ENCODE data around the gene SOX11.

SOX11 gene

GRCh38 chr2:5734859-5735520 lies 42.8 kb downstream of the SOX11 start:
- no peak for DNase-seq
- Histone ChIP-seq H3K27ac (ENCODE audit: insufficient read depth in 1 of 2, low read depth in 1 of 2, low read length in 2 of 2, poor library complexity in 1 of 2, severe bottlenecking in 2 of 2) (no peak overlapping the region), H3K4me3 (ENCODE audit: control insufficient read depth in 1 of 7, extremely low read depth in 1 of 7, insufficient read depth in 4 of 7, low read depth in 2 of 7, low read length in 6 of 7) (no peak overlapping the region), H3K36me3 (ENCODE audit: control insufficient read depth in 4 of 4, insufficient read depth in 4 of 4, low read length in 3 of 4) (no peaks in the 10 kb centered on the region), H3K4me1 (ENCODE audit: control extremely low read depth in 1 of 4, control insufficient read depth in 4 of 4, insufficient read depth in 4 of 4, low read length in 3 of 4) (no peaks in the 10 kb centered on the region), H3K9me3 (ENCODE audit: control extremely low read depth in 1 of 5, control insufficient read depth in 4 of 5, insufficient read depth in 2 of 5, low read depth in 1 of 5, low read length in 4 of 5) (peaks cover 0 to 3% (median 0%) of the 10 kb centered on the region in 5 experiments), H3K27me3 (replicated peaks in 2 of 5; ENCODE audit: control insufficient read depth in 4 of 5, insufficient read depth in 5 of 5, low read length in 4 of 5) (no peaks in the 10 kb centered on the region)
- CTCF ChIA-PET: no interaction called here
- POLR2A ChIA-PET: no interaction called here
- WGBS (ENCODE audit: insufficient coverage): 90% methylated on average over 13 of the region's 15 CpGs

DNA sequence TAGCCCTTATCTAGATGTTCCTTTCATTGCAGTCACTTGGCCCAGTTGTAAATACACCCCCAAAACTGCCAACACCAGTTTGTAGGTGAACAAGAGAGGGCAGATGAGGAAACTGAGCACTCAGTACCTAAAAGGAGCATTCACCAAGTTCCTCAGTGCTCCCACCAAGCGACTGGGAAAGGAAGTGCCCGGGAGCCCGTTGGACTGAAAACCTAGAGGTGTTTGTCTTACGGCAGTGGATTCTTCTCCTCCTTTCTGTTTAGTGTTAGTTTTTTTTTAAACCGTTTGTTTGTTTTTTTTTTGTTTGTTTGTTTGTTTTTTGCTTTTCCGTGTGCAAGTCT lies 43.3 kb downstream of the SOX11 start:
- no peaks in the 10 kb centered on the region for H3K36me3 ChIP-seq (ENCODE audit: control insufficient read depth in 4 of 4, insufficient read depth in 4 of 4, low read length in 3 of 4)
- H3K4me1 ChIP-seq (ENCODE audit: control extremely low read depth in 1 of 4, control insufficient read depth in 4 of 4, insufficient read depth in 4 of 4, low read length in 3 of 4): no peaks in the 10 kb centered on the region
- DNase-seq: no peak
- peaks cover 0 to 3% (median 0%) of the 10 kb centered on the region in 5 experiments for H3K9me3 ChIP-seq (ENCODE audit: control extremely low read depth in 1 of 5, control insufficient read depth in 4 of 5, insufficient read depth in 2 of 5, low read depth in 1 of 5, low read length in 4 of 5)
- ChIA-PET CTCF (no interaction called here), POLR2A (no interaction called here)
- no peak overlapping the region for H3K27ac ChIP-seq (ENCODE audit: insufficient read depth in 1 of 2, low read depth in 1 of 2, low read length in 2 of 2, poor library complexity in 1 of 2, severe bottlenecking in 2 of 2)
- H3K27me3 ChIP-seq (replicated peaks in 2 of 5; ENCODE audit: control insufficient read depth in 4 of 5, insufficient read depth in 5 of 5, low read length in 4 of 5): no peaks in the 10 kb centered on the region
- no peak overlapping the region for H3K4me3 ChIP-seq (ENCODE audit: control insufficient read depth in 1 of 7, extremely low read depth in 1 of 7, insufficient read depth in 4 of 7, low read depth in 2 of 7, low read length in 6 of 7)
- WGBS (ENCODE audit: insufficient coverage): 82% methylated on average over 3 of the region's 6 CpGs

- peaks cover 0 to 3% (median 0%) of the 10 kb centered on the region in 5 experiments for H3K9me3 ChIP-seq (ENCODE audit: control extremely low read depth in 1 of 5, control insufficient read depth in 4 of 5, insufficient read depth in 2 of 5, low read depth in 1 of 5, low read length in 4 of 5)
- 93% methylated on average over 3 of the region's 5 CpGs for WGBS (ENCODE audit: insufficient coverage)
- DNase-seq: no peak
- ChIA-PET CTCF (interaction anchor here (0.7 kb wide), 1 partner anchor 344 kb away, joined by 3 read pairs; no protein-coding TSS in a partner anchor), POLR2A (no interaction called here)
- no peak overlapping the region for H3K4me3 ChIP-seq (ENCODE audit: control insufficient read depth in 1 of 7, extremely low read depth in 1 of 7, insufficient read depth in 4 of 7, low read depth in 2 of 7, low read length in 6 of 7)
- no peaks in the 10 kb centered on the region for H3K36me3 ChIP-seq (ENCODE audit: control insufficient read depth in 4 of 4, insufficient read depth in 4 of 4, low read length in 3 of 4)
- H3K4me1 ChIP-seq (ENCODE audit: control extremely low read depth in 1 of 4, control insufficient read depth in 4 of 4, insufficient read depth in 4 of 4, low read length in 3 of 4): no peaks in the 10 kb centered on the region
- no peak overlapping the region for H3K27ac ChIP-seq (ENCODE audit: insufficient read depth in 1 of 2, low read depth in 1 of 2, low read length in 2 of 2, poor library complexity in 1 of 2, severe bottlenecking in 2 of 2)
- peaks cover 0 to 2% (median 0%) of the 10 kb centered on the region in 5 experiments for H3K27me3 ChIP-seq (replicated peaks in 2 of 5; ENCODE audit: control insufficient read depth in 4 of 5, insufficient read depth in 5 of 5, low read length in 4 of 5)
Measured at GRCh38 chr2:5736050-5736449, 43.9 kb downstream of the SOX11 start.

- DNase-seq: no peak
- ChIA-PET CTCF (interaction anchor here (0.7 kb wide), 1 partner anchor 344 kb away, joined by 3 read pairs; no protein-coding TSS in a partner anchor), POLR2A (no interaction called here)
- H3K27me3 ChIP-seq (replicated peaks in 2 of 5; ENCODE audit: control insufficient read depth in 4 of 5, insufficient read depth in 5 of 5, low read length in 4 of 5): peaks cover 0 to 2% (median 0%) of the 10 kb centered on the region in 5 experiments
- no peaks in the 10 kb centered on the region for H3K36me3 ChIP-seq (ENCODE audit: control insufficient read depth in 4 of 4, insufficient read depth in 4 of 4, low read length in 3 of 4)
- no peak overlapping the region for H3K4me3 ChIP-seq (ENCODE audit: control insufficient read depth in 1 of 7, extremely low read depth in 1 of 7, insufficient read depth in 4 of 7, low read depth in 2 of 7, low read length in 6 of 7)
- H3K9me3 ChIP-seq (ENCODE audit: control extremely low read depth in 1 of 5, control insufficient read depth in 4 of 5, insufficient read depth in 2 of 5, low read depth in 1 of 5, low read length in 4 of 5): peaks cover 0 to 3% (median 0%) of the 10 kb centered on the region in 5 experiments
- no peaks in the 10 kb centered on the region for H3K4me1 ChIP-seq (ENCODE audit: control extremely low read depth in 1 of 4, control insufficient read depth in 4 of 4, insufficient read depth in 4 of 4, low read length in 3 of 4)
- 100% methylated on average over 2 of the region's 2 CpGs for WGBS (ENCODE audit: insufficient coverage)
- H3K27ac ChIP-seq (ENCODE audit: insufficient read depth in 1 of 2, low read depth in 1 of 2, low read length in 2 of 2, poor library complexity in 1 of 2, severe bottlenecking in 2 of 2): no peak overlapping the region
Measured at GRCh38 chr2:5736886-5737285, 44.7 kb downstream of the SOX11 start.

DNA sequence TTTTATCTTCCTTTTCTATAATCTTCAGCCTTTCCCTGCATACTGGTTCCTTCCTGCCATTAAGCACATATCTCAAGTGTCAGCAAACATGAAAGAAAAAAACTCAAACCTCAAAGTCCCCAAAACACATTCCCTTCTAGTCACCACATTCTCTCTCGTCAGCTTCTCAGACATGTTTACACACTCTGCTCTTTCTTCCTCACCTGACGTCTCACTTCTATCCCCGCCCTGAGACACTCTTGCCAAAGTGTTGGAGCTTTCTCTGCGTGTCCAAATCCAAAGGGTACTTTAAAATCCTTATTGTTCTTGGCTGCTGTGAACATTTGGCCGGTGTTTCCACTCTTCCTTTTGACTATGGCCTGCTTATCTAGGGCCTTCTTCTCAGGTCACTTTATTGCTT lies 47.9 kb downstream of the SOX11 start:
- Histone ChIP-seq H3K36me3 (ENCODE audit: control insufficient read depth in 4 of 4, insufficient read depth in 4 of 4, low read length in 3 of 4) (no peaks in the 10 kb centered on the region), H3K9me3 (ENCODE audit: control extremely low read depth in 1 of 5, control insufficient read depth in 4 of 5, insufficient read depth in 2 of 5, low read depth in 1 of 5, low read length in 4 of 5) (peaks cover 0 to 3% (median 0%) of the 10 kb centered on the region in 5 experiments), H3K4me3 (ENCODE audit: control insufficient read depth in 1 of 7, extremely low read depth in 1 of 7, insufficient read depth in 4 of 7, low read depth in 2 of 7, low read length in 6 of 7) (no peak overlapping the region), H3K27ac (ENCODE audit: insufficient read depth in 1 of 2, low read depth in 1 of 2, low read length in 2 of 2, poor library complexity in 1 of 2, severe bottlenecking in 2 of 2) (no peak overlapping the region), H3K27me3 (replicated peaks in 2 of 5; ENCODE audit: control insufficient read depth in 4 of 5, insufficient read depth in 5 of 5, low read length in 4 of 5) (peaks cover 0 to 2% (median 0%) of the 10 kb centered on the region in 5 experiments), H3K4me1 (ENCODE audit: control extremely low read depth in 1 of 4, control insufficient read depth in 4 of 4, insufficient read depth in 4 of 4, low read length in 3 of 4) (no peaks in the 10 kb centered on the region)
- ChIA-PET POLR2A (no interaction called here), CTCF (no interaction called here)
- WGBS (ENCODE audit: insufficient coverage): 62% methylated on average over 5 of the region's 5 CpGs
- no peak for DNase-seq

DNA sequence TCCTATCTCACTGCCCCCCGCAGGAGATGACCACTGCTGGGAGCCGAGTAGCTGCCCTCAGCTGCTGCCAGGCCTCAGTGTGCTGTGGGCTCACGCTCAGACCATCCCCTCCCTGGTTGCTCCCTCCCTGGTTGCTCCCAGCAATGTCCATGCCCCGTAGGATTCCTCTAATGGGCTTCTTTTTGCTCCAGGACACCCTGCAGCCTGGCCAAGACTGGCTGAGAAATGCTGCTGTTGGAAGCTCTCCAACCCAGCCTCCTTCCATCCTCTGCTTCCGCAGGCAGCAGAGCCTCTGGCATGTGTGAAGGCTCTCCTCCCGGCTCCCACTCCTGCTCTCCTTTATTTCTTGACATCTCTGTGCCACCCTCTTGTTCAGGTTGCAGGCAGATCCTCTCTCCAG lies 48.6 kb downstream of the SOX11 start:
- Histone ChIP-seq H3K9me3 (ENCODE audit: control extremely low read depth in 1 of 5, control insufficient read depth in 4 of 5, insufficient read depth in 2 of 5, low read depth in 1 of 5, low read length in 4 of 5) (peaks cover 0 to 3% (median 0%) of the 10 kb centered on the region in 5 experiments), H3K4me1 (ENCODE audit: control extremely low read depth in 1 of 4, control insufficient read depth in 4 of 4, insufficient read depth in 4 of 4, low read length in 3 of 4) (no peaks in the 10 kb centered on the region), H3K4me3 (ENCODE audit: control insufficient read depth in 1 of 7, extremely low read depth in 1 of 7, insufficient read depth in 4 of 7, low read depth in 2 of 7, low read length in 6 of 7) (no peak overlapping the region), H3K27ac (ENCODE audit: insufficient read depth in 1 of 2, low read depth in 1 of 2, low read length in 2 of 2, poor library complexity in 1 of 2, severe bottlenecking in 2 of 2) (no peak overlapping the region), H3K27me3 (replicated peaks in 2 of 5; ENCODE audit: control insufficient read depth in 4 of 5, insufficient read depth in 5 of 5, low read length in 4 of 5) (peaks cover 0 to 2% (median 0%) of the 10 kb centered on the region in 5 experiments), H3K36me3 (ENCODE audit: control insufficient read depth in 4 of 4, insufficient read depth in 4 of 4, low read length in 3 of 4) (no peaks in the 10 kb centered on the region)
- WGBS (ENCODE audit: insufficient coverage): 100% methylated on average over 6 of the region's 6 CpGs
- CTCF ChIA-PET: no interaction called here
- POLR2A ChIA-PET: no interaction called here
- DNase-seq: no peak

- 86% methylated on average over 5 of the region's 5 CpGs for WGBS (ENCODE audit: insufficient coverage)
- Histone ChIP-seq H3K27me3 (replicated peaks in 2 of 5; ENCODE audit: control insufficient read depth in 4 of 5, insufficient read depth in 5 of 5, low read length in 4 of 5) (peaks cover 0 to 2% (median 0%) of the 10 kb centered on the region in 5 experiments), H3K9me3 (ENCODE audit: control extremely low read depth in 1 of 5, control insufficient read depth in 4 of 5, insufficient read depth in 2 of 5, low read depth in 1 of 5, low read length in 4 of 5) (peaks cover 0 to 3% (median 0%) of the 10 kb centered on the region in 5 experiments), H3K4me3 (ENCODE audit: control insufficient read depth in 1 of 7, extremely low read depth in 1 of 7, insufficient read depth in 4 of 7, low read depth in 2 of 7, low read length in 6 of 7) (no peak overlapping the region), H3K4me1 (ENCODE audit: control extremely low read depth in 1 of 4, control insufficient read depth in 4 of 4, insufficient read depth in 4 of 4, low read length in 3 of 4) (no peaks in the 10 kb centered on the region), H3K36me3 (ENCODE audit: control insufficient read depth in 4 of 4, insufficient read depth in 4 of 4, low read length in 3 of 4) (no peaks in the 10 kb centered on the region), H3K27ac (ENCODE audit: insufficient read depth in 1 of 2, low read depth in 1 of 2, low read length in 2 of 2, poor library complexity in 1 of 2, severe bottlenecking in 2 of 2) (no peak overlapping the region)
- CTCF ChIA-PET: no interaction called here
- no peak for DNase-seq
- POLR2A ChIA-PET: no interaction called here
Measured at GRCh38 chr2:5741242-5741641, 49.1 kb downstream of the SOX11 start.

Measured in common myeloid progenitor, CD34-positive (primary cell).